Smooth muscle cell of the coronary artery (primary cell): ENCODE measurements around the gene SNRPB2. TPM values are rescaled to one million over a fixed set of nuclear protein-coding genes. Genes with fewer than 3 reads are reported as not detected.

Experiments
- total RNA-seq: library from RNA; depleted of rRNA; stranded (reverse); fragments of >200 nt; gene quantifications from 2 replicates; pipeline ENCODE4 v1.2.3, GENCODE V29; 2014; ENCODE audit warnings: low replicate concordance

SNRPB2 gene
- total RNA-seq = 31.8 and 50.0 TPM in 2 replicates

DNA sequence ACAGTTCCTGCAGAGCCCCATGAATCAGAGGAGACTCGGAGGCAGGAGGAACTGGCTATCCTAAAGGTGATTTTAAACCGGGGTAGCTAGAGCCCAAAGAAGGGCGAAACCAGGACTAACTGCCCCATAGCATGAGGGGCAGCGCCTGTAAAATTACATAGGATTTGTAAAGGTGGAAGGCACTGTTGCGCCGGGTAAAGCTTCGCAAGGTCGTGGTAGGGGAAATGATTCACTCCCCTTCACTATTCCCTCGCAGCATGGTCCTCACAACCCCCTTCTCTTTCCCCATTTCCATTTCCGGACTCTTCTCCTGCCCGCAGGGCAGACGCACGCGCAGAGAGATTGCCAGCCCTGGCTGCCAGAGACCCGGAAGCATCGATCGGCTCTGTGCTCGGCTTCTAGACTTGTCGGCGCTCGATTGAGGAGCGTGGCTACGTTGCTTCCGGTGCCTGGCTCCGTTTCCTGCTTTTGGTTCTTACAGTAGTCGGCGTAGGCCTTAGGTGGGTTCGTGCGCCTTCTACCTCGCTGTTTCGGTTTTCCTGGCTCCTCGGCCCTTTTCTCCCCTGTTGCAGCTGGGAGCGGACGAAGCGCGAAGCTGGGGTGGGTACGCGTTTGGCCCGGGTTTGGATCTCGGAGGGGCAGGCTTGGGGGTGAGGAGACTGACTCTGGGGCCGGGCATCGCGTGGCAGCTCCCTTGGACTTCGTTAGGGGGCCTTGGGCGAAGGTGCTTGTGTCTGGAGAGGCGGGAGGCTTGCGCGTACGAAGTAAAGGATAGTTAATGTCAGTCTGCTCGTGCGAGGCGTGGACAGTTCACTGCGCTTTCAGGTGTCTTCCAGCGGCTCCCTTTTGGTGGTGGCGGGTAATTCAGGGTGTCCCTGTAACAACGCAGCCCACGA, at the start of gene SNRPB2:
TSS of gene SNRPB2 (plus strand) at position 462 of the 896 bp plus-strand sequence. CDS start 1,677 bp downstream, outside the sequence.

DNA sequence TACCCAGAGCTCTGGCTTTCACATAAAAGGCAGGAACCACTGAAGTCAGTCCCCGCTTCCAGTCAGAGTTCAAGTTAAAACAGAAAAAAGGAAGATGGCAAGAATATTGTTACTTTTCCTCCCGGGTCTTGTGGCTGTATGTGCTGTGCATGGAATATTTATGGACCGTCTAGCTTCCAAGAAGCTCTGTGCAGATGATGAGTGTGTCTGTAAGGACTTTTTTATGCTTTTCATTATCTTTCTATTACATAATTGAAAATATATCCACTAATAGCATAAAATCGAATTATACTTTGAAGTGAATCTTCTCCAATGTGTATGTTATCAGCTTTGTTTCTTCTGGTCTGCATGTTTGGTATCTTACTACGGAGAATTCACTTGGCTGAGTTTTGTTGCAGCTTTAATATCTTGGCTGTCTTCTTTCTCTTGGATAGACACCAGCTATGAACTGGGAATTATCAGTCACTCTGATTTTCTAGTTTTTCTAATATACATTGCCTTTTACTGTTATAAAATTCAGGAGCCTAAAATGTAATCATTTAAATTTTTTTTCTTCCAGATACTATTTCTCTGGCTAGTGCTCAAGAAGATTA, 18.6 kb downstream of the SNRPB2 start, which contains the start of gene OTOR:
TSS of gene OTOR (plus strand) at position 51 of the 593 bp plus-strand sequence. CDS start at position 95, 44 bp downstream.

Other genes with a start within 250 kb of the SNRPB2 start
- 8.6 and 15.3 TPM in 2 replicates for gene KIF16B, start 156.6 kb upstream of the SNRPB2 start, total RNA-seq
- not detected in 2 replicates for gene OTOR, start 18.3 kb downstream of the SNRPB2 start, total RNA-seq